Measurements from ENCODE around the gene RASIP1. TPM values are rescaled to one million over a fixed set of nuclear protein-coding genes. Genes with fewer than 3 reads are reported as not detected.
"Not testable (repeated sequence)": the region's sequence is repeated elsewhere in the genome, so short reads cannot be mapped to it uniquely, and the experiment has no call there.

RASIP1 gene
- total RNA-seq, 1 donor from 2014 or later = 0.50 TPM

- DNase-seq (ENCODE audit: low read depth) = no peak
Observed at GRCh38 chr19:48731452-48731851, 9.0 kb downstream of the RASIP1 start.

GRCh38 chr19:48728911-48729664 lies 11.3 kb downstream of the RASIP1 start:
- DNase-seq (ENCODE audit: low read depth) = no peak

- DNase-seq (ENCODE audit: low read depth) = no peak
Observed at GRCh38 chr19:48726556-48726955, 13.9 kb downstream of the RASIP1 start.

- peak; percentile 70 for DNase-seq (ENCODE audit: low read depth)
Observed at GRCh38 chr19:48724796-48725753, 15.3 kb downstream of the RASIP1 start.

- DNase-seq (ENCODE audit: low read depth) = no peak
Observed at GRCh38 chr19:48722196-48722708, 18.2 kb downstream of the RASIP1 start.

GRCh38 chr19:48720613-48721296 lies 19.7 kb downstream of the RASIP1 start:
- peak; percentile 98 for DNase-seq (ENCODE audit: low read depth)

- DNase-seq (ENCODE audit: low read depth) = no peak
Observed at GRCh38 chr19:48720251-48720612, 20.2 kb downstream of the RASIP1 start.

GRCh38 chr19:48719263-48720171 lies 20.9 kb downstream of the RASIP1 start, which contains the start of gene MAMSTR:
Gene MAMSTR (minus strand): TSS chr19:48719725. CDS start chr19:48719031, 694 bp downstream.
- no peak for DNase-seq (ENCODE audit: low read depth)

GRCh38 chr19:48718711-48719231 lies 21.6 kb downstream of the RASIP1 start:
- DNase-seq (ENCODE audit: low read depth) = no peak

GRCh38 chr19:48718106-48718505 lies 22.3 kb downstream of the RASIP1 start:
- not testable (repeated sequence) for DNase-seq (ENCODE audit: low read depth)

GRCh38 chr19:48716562-48717291 lies 23.7 kb downstream of the RASIP1 start:
- no peak for DNase-seq (ENCODE audit: low read depth)

GRCh38 chr19:48715681-48716171 lies 24.7 kb downstream of the RASIP1 start:
- DNase-seq (ENCODE audit: low read depth) = no peak

GRCh38 chr19:48714759-48715675 lies 25.4 kb downstream of the RASIP1 start:
- no peak for DNase-seq (ENCODE audit: low read depth)

GRCh38 chr19:48713864-48714755 lies 26.3 kb downstream of the RASIP1 start:
- peak; percentile 98 for DNase-seq (ENCODE audit: low read depth)

- peak; percentile 15 for DNase-seq (ENCODE audit: low read depth)
Observed at GRCh38 chr19:48713041-48713863, 27.2 kb downstream of the RASIP1 start.

- no peak for DNase-seq (ENCODE audit: low read depth)
Observed at GRCh38 chr19:48711106-48711662, 29.2 kb downstream of the RASIP1 start.

Measured in renal cortical epithelial cell (primary cell).